ENCODE data around the gene EML1. TPM values are rescaled to one million over a fixed set of nuclear protein-coding genes. Genes with fewer than 3 reads are reported as not detected.
"Not testable (repeated sequence)": the region's sequence is repeated elsewhere in the genome, so short reads cannot be mapped to it uniquely, and the experiment has no call there.

Gene EML1
- total RNA-seq, 1 donor from 2014 or later, result 28.3 TPM

- Histone ChIP-seq H3K36me3 (no peaks in the 10 kb centered on the region), H3K4me3 (no peak overlapping the region), H3K9me3 (no peaks in the 10 kb centered on the region), H3K27ac (peak overlapping the region in 1 of 2 donors; percentile 41), H3K27me3 (no peaks in the 10 kb centered on the region), H3K4me1 (peaks cover 16 to 42% of the 10 kb centered on the region in 2 donors)
- no peak for DNase-seq (ENCODE audit: low spot score in 2 of 2)
- no peak for TF ChIP-seq CTCF (IDR thresholded peaks at IDR 0.05)
- intact Hi-C loops (cut with DNase I), result loop anchor here (10.0 kb wide), 1 partner anchor 617 kb away; the partner anchor contains the start of gene WDR25
Measured at GRCh38 chr14:99757331-99758070, 35.7 kb upstream of the EML1 start.

GRCh38 chr14:99758121-99758821 lies 34.9 kb upstream of the EML1 start:
- no peak overlapping the region for H3K4me3 ChIP-seq
- peak overlapping the region in 1 of 2 donors; percentile 41 for H3K27ac ChIP-seq
- intact Hi-C loops (cut with DNase I), result loop anchor here (10.0 kb wide), 1 partner anchor 617 kb away; the partner anchor contains the start of gene WDR25
- peaks cover 16 to 35% of the 10 kb centered on the region in 2 donors for H3K4me1 ChIP-seq
- H3K36me3 ChIP-seq, result no peaks in the 10 kb centered on the region
- DNase-seq (ENCODE audit: low spot score in 2 of 2), result peak in 1 of 2 donors; percentile 65
- TF ChIP-seq CTCF (IDR thresholded peaks at IDR 0.05), result no peak
- H3K27me3 ChIP-seq, result no peaks in the 10 kb centered on the region
- no peaks in the 10 kb centered on the region for H3K9me3 ChIP-seq

GRCh38 chr14:99758872-99759545 lies 34.2 kb upstream of the EML1 start:
- H3K9me3 ChIP-seq, result no peaks in the 10 kb centered on the region
- no peak for TF ChIP-seq CTCF (IDR thresholded peaks at IDR 0.05)
- peak in 1 of 2 donors; percentile 51 for DNase-seq (ENCODE audit: low spot score in 2 of 2)
- peaks cover 16 to 28% of the 10 kb centered on the region in 2 donors for H3K4me1 ChIP-seq
- no peak overlapping the region for H3K4me3 ChIP-seq
- intact Hi-C loops (cut with DNase I), result loop anchor here (10.0 kb wide), 1 partner anchor 616 kb away; the partner anchor contains the start of gene WDR25
- H3K27me3 ChIP-seq, result no peaks in the 10 kb centered on the region
- no peaks in the 10 kb centered on the region for H3K36me3 ChIP-seq
- no peak overlapping the region for H3K27ac ChIP-seq

- intact Hi-C loops (cut with DNase I), result loop anchor here (10.0 kb wide), 1 partner anchor 615 kb away; the partner anchor contains the start of gene WDR25
- Histone ChIP-seq H3K36me3 (no peaks in the 10 kb centered on the region), H3K4me1 (peaks cover 16 to 23% of the 10 kb centered on the region in 2 donors), H3K4me3 (no peak overlapping the region), H3K27me3 (no peaks in the 10 kb centered on the region), H3K27ac (no peak overlapping the region), H3K9me3 (no peaks in the 10 kb centered on the region)
- DNase-seq (ENCODE audit: low spot score in 2 of 2), result peak in 1 of 2 donors; percentile 56
- TF ChIP-seq CTCF (IDR thresholded peaks at IDR 0.05), result no peak
Measured at GRCh38 chr14:99759546-99759925, 33.7 kb upstream of the EML1 start.

- Histone ChIP-seq H3K27ac (no peak overlapping the region), H3K9me3 (no peaks in the 10 kb centered on the region), H3K27me3 (no peaks in the 10 kb centered on the region), H3K4me3 (no peak overlapping the region), H3K4me1 (peaks cover 3 to 10% of the 10 kb centered on the region in 2 donors), H3K36me3 (no peaks in the 10 kb centered on the region)
- DNase-seq (ENCODE audit: low spot score in 2 of 2), result no peak
- no peak for TF ChIP-seq CTCF (IDR thresholded peaks at IDR 0.05)
- intact Hi-C loops (cut with DNase I), result loop anchor here (10.0 kb wide), 1 partner anchor 544 kb away; the partner anchor contains the start of gene SLC25A29
Measured at GRCh38 chr14:99760817-99761216, 32.4 kb upstream of the EML1 start.

- H3K4me1 ChIP-seq, result peaks cover 9 to 16% of the 10 kb centered on the region in 2 donors
- H3K4me3 ChIP-seq; DNase-seq (ENCODE audit: low spot score in 2 of 2); H3K27ac ChIP-seq; H3K9me3 ChIP-seq; H3K36me3 ChIP-seq; H3K27me3 ChIP-seq: not testable (repeated sequence)
- intact Hi-C loops (cut with DNase I), result loop anchor here (10.0 kb wide), 1 partner anchor 542 kb away; the partner anchor contains the start of gene SLC25A29
Measured at GRCh38 chr14:99762911-99763310, 30.3 kb upstream of the EML1 start.

Data from ascending aorta (tissue), 2 donors.